HL-60 (cell line): Measurements from ENCODE around the gene LARGE2.

ENCODE experiments used
- GABPA ChIP-seq: IDR thresholded peaks from 2 replicates; pipeline ENCODE4 v1.6.1; 2012; ENCODE audit warnings: low read depth
- REST ChIP-seq: IDR thresholded peaks from 2 replicates; pipeline ENCODE4 v1.6.1; 2012; ENCODE audit warnings: low read depth; ENCODE audit not compliant: insufficient replicate concordance
- TF ChIP-seq, protein P1 (sequence below): IDR thresholded peaks from one replicate; pipeline ENCODE4 v1.5.1; 2011; ENCODE audit warnings: low read length, control low read depth, inconsistent platforms; ENCODE audit not compliant: insufficient read depth

- TF ChIP-seq REST (no peak), GABPA (no peak)
- TF ChIP-seq, protein P1, sequence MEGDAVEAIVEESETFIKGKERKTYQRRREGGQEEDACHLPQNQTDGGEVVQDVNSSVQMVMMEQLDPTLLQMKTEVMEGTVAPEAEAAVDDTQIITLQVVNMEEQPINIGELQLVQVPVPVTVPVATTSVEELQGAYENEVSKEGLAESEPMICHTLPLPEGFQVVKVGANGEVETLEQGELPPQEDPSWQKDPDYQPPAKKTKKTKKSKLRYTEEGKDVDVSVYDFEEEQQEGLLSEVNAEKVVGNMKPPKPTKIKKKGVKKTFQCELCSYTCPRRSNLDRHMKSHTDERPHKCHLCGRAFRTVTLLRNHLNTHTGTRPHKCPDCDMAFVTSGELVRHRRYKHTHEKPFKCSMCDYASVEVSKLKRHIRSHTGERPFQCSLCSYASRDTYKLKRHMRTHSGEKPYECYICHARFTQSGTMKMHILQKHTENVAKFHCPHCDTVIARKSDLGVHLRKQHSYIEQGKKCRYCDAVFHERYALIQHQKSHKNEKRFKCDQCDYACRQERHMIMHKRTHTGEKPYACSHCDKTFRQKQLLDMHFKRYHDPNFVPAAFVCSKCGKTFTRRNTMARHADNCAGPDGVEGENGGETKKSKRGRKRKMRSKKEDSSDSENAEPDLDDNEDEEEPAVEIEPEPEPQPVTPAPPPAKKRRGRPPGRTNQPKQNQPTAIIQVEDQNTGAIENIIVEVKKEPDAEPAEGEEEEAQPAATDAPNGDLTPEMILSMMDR = no peak
Measured at GRCh38 chr11:45910623-45911022, 11.8 kb upstream of the LARGE2 start.
